DMS153 (cell line): ENCODE measurements around the gene P4HTM.

Source experiments
- DNase-seq: peaks from one replicate; lab custom pipeline; 2025; lab: John Stamatoyannopoulos, UW

The P4HTM gene

GRCh38 chr3:48989796-48990635 lies at the start of gene P4HTM:
Gene P4HTM, plus strand, starts transcription at chr3:48990241. Its CDS starts 16 bp downstream, at chr3:48990257.
- no peak for DNase-seq

GRCh38 chr3:48945432-48945831 lies 44.6 kb upstream of the P4HTM start:
- DNase-seq = no peak

GRCh38 chr3:48945891-48946549 lies 44.0 kb upstream of the P4HTM start:
- no peak for DNase-seq

DNA sequence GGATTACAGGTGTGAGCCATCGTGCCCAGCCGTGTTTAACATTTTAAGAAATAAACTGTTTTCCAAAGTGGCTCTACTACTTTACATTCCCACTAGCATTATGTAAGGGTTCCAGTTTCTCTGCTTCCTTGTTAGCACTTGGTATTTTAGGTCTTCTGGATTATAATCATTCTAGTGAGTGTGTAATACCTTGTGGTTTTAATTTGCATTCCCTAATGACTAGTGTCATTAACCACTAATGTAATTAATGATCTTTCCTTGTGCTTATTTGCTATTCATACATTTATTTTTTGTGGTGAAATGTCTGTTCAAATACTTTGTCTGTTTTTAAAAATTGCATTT lies 40.7 kb upstream of the P4HTM start:
- DNase-seq = no peak

- DNase-seq = no peak
Measured at GRCh38 chr3:48950051-48950450, 40.0 kb upstream of the P4HTM start.

GRCh38 chr3:48951764-48952163 lies 38.3 kb upstream of the P4HTM start:
- no peak for DNase-seq

DNA sequence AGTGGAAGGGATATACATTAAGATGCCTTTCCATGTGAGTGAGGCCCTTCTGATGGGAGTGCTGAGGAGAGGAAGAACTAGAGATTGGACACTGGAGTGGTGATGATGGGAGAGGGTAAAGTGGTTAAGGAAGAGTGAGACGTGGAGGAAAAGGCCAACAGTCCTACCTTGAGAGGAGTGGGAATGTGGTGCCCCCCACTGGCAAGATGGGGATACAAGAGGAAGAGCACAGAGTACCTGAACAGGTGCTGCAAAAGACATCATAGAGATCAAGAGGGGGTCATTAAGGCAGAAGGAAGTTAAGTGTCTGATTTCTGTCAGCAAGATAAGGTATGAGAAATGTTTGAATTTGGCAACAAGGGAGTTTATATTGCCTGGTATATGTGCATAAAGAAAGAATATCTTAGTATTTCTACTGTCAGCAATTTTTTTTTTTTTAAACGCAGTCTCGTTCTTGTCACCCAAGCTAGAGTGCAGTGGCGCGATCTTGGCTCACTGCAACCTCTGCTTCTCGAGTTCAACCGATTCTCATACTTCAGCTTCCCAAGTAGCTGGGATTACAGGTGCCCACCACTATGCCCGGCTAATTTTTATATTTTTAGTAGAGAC lies 37.4 kb upstream of the P4HTM start:
- no peak for DNase-seq

DNA sequence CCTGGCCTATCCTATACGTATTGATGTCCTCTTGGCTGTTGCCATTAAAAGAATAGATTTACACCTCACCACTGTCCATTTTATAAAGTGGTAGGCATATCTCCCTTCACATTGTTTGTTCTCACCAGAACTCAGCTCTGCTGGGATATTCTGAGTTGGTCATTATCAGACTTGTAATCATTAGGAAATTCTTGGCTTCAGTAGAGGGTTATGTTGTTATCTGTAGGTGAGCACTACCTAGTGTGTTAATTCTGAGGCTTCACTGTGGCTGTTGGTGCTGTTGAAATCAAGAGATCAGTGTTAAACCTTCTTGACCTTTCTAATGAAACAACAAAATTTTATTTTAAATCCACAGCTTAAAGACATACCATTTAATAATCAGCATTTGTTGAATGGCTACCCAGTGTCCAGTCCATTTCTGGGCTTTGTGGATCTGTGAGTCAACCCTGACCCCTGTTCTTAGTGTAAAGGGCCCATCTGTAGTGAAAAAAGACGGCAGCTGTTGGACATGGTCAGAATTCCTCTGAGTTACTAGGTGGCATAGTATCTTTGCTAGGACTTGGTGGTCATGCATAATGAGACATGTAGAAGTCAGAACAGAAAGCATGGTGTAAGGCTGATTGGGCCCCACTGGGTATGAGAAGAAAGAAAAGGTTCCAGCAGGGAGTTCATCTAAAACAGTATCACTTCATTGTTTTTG lies 32.9 kb upstream of the P4HTM start:
- DNase-seq = no peak

- DNase-seq = no peak
Measured at GRCh38 chr3:48960841-48961413, 29.1 kb upstream of the P4HTM start.

GRCh38 chr3:48962340-48962739 lies 27.7 kb upstream of the P4HTM start:
- DNase-seq = no peak

DNA sequence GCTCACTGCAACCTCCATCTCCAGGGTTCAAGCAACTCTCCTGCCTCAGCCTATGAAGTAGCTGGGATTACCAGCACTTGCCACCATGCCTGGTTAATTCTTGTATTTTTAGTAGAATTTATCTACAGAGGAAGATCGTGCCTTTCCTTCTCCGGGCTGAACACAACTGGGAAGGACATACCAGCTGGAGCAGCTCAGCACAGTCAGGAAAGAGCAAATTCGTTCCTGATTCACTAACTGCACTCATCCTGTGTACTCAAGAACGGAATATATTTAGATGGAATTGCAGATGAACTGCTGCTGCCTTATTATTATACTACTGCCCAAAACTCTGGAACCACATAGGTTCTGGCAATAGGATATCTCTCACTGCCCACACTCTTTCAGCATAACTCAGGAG lies 27.1 kb upstream of the P4HTM start:
- DNase-seq = no peak

- no peak for DNase-seq
Measured at GRCh38 chr3:48963591-48963990, 26.4 kb upstream of the P4HTM start.

- DNase-seq = no peak
Measured at GRCh38 chr3:48966367-48966766, 23.7 kb upstream of the P4HTM start.

GRCh38 chr3:48966876-48967361 lies 23.1 kb upstream of the P4HTM start:
- DNase-seq = no peak

GRCh38 chr3:48970586-48970985 lies 19.5 kb upstream of the P4HTM start:
- DNase-seq = no peak

DNA sequence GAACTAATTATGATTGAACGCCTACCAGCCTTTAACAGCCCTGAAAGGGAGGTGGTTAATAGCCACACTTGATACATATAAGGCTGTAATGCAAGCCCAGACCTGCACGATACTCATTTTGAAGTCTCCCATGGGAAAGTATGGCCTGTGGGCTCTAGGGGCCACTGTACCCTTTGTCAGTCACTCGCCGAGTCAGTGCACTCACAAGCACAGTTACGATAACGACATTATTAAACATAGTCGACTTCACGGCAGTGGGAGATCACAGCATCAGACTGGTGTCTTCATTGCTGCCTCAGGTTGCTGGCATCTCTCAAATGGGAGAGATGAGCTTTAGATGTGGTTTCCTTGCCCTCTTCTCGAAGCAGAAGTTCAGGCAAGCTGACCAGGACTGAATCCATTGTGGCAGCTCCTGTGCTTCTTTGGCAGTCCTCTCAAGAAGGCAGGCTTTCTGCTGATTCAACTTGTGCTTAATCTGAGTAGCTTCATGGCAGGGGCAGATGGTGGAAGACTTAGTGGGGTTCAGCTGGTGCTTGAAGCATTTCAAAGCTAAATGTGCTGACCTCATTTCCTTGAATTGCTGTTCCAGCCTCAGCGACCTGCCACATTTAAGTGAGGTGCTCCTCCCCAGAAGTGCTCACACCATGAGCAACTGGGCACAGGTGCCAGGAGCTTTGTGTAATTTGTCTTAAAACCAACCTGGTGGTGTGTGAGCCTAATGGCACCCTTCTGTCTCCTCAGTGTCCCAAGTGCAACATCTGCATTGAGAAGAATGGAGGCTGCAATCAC lies 15.8 kb upstream of the P4HTM start:
- DNase-seq = no peak

GRCh38 chr3:48979451-48979850 lies 10.6 kb upstream of the P4HTM start:
- no peak for DNase-seq

DNA sequence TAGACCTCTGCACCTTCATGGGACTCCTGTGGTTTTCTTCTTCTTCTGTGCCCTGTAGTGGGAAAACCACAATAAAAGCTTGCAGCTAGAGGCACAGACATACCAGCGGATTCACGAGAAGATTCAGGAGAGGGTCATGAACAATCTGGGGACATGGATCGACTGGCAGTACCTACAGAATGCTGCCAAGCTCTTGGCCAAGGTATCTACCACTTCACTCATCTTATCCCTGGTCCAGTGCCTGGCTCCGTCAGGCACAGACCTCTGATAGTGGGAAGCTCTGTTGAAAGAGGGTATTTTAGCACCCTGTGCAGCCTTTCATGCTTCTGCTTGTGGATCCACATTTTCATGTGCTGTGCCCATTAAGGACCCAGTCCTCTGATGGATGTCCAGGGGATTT lies 9.7 kb upstream of the P4HTM start:
- no peak for DNase-seq

DNA sequence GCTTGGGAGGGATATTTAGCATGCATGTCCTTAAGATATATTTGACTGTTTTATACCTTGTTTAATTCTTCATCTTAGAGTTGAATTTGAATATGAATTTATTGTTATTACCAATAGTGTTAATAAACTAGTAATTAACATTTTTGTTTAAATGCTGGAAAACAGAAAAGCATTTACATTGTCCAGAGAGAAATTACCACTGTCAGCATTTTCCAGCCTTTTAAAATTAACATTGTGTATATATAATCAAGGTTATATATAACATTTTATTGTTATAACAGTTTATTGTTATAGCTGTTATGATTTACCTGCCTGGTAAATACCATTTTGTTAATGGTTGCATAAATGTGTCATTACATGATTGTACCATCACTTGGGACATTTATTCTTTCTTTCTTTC lies 8.0 kb upstream of the P4HTM start:
- no peak for DNase-seq

DNA sequence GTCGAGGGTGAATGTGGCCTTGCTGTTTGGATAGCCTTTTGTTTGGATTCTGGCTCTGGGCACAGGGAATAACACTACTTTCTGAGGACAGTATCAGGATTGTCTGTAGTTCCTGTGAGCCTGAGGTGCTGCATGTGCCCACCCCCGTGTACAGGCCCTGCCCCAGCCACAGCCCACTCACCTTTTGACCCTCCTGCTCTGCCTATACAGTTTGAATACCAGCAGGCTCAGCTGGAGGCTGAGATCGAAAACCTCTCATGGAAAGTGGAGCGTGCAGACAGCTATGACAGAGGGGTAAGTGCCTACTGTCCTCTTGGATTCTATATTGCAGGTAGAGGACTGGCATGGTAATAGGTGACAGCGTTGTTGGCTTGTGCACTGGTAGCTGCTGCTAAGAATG lies 7.4 kb upstream of the P4HTM start:
- no peak for DNase-seq

DNA sequence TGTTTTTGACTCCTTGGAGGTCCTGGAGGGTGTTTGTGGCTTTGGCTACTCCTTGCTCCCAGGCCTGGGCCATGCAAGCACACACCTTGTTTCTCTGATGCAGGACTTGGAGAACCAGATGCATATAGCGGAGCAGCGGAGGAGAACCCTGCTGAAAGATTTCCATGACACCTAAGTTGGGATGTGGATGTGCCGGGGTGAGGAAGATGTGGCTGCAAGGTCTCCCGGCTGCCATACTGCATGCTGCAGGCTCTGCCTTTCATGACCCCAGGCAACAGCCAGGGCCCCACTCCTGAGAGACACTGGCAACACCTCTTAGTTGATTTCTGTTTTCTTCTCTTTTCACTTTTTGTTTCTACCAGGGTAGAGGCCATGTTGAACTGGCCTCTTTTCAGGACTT lies 6.9 kb upstream of the P4HTM start:
- no peak for DNase-seq
